K562 (cell line): Measurements from ENCODE around the gene NME7. TPM values are rescaled to one million over a fixed set of nuclear protein-coding genes. Genes with fewer than 3 reads are reported as not detected.

Experiments
- C11orf30 ChIP-seq: fragments of 450-650 bp; IDR thresholded peaks from 2 replicates; pipeline ENCODE4 v1.6.1; 2016; ENCODE audit warnings: low read depth, mild to moderate bottlenecking
- ESRRA ChIP-seq: fragments of 450-650 bp; IDR thresholded peaks from 2 replicates; pipeline ENCODE4 v1.6.1; 2014; ENCODE audit warnings: low read depth, mild to moderate bottlenecking, moderate library complexity, borderline replicate concordance
- HNRNPH1 ChIP-seq: fragments of 200-400 bp; formaldehyde crosslinking; optimal IDR thresholded peaks from 2 replicates; pipeline ENCODE3; 2017; ENCODE audit warnings: low read depth, mild to moderate bottlenecking, low read length, moderate library complexity
- KDM5B ChIP-seq: fragments of 200-600 bp; sonication (generic); IDR thresholded peaks from 2 replicates; pipeline ENCODE4 v1.6.1; 2012; ENCODE audit warnings: low read depth, mild to moderate bottlenecking, moderate library complexity, low read length, control low read depth, inconsistent platforms; ENCODE audit not compliant: insufficient replicate concordance
- LEF1 ChIP-seq: fragments of 450-650 bp; IDR thresholded peaks from 2 replicates; pipeline ENCODE4 v1.6.1; 2016; ENCODE audit warnings: mild to moderate bottlenecking
- MAFG ChIP-seq: fragments of 450-650 bp; conservative IDR thresholded peaks from 2 replicates; pipeline ENCODE4 v1.6.1; 2016; ENCODE audit warnings: missing genetic modification characterization, missing compliant biosample characterization
- MEF2D ChIP-seq: conservative IDR thresholded peaks from 2 replicates; pipeline ENCODE4 v1.6.1; 2016; ENCODE audit warnings: low read depth, missing genetic modification characterization, missing compliant biosample characterization
- NFATC3 ChIP-seq: fragments of 450-650 bp; IDR thresholded peaks from 2 replicates; pipeline ENCODE4 v1.6.1; 2017; ENCODE audit warnings: mild to moderate bottlenecking
- NR2C1 ChIP-seq, 2 experiments: fragments of 450-650 bp; IDR thresholded peaks; 2 replicates each; pipeline ENCODE4 v1.6.1; 2017; ENCODE audit warnings: mild to moderate bottlenecking in 2 of 2, antibody characterized with exemption in 1 of 2, inconsistent platforms in 1 of 2, missing compliant biosample characterization in 1 of 2, missing genetic modification characterization in 1 of 2
- POLR2H ChIP-seq: IDR thresholded peaks from 2 replicates; pipeline ENCODE4 v1.6.1; 2016; ENCODE audit warnings: missing genetic modification characterization, low read depth, mild to moderate bottlenecking, control low read depth, missing compliant biosample characterization, moderate library complexity
- PYGO2 ChIP-seq: fragments of 450-650 bp; IDR thresholded peaks from 2 replicates; pipeline ENCODE4 v1.6.1; 2016; ENCODE audit warnings: mild to moderate bottlenecking, missing genetic modification characterization, moderate library complexity, missing compliant biosample characterization
- SREBF1 ChIP-seq: fragments of 150-350 bp; IDR thresholded peaks from 2 replicates; pipeline ENCODE4 v1.6.1; 2014; ENCODE audit warnings: antibody characterized with exemption, low read depth, low read length, borderline replicate concordance
- ZNF282 ChIP-seq: sonication (generic); formaldehyde crosslinking; IDR thresholded peaks from 2 replicates; pipeline ENCODE4 v1.8.1; 2023; ENCODE audit warnings: missing genetic modification reagents
- ZNF384 ChIP-seq: IDR thresholded peaks from 2 replicates; pipeline ENCODE4 v1.6.1; 2012; ENCODE audit warnings: low read depth, low read length, improper control_type of control experiment
- ZNF584 ChIP-seq: fragments of 200-800 bp; sonication (Bioruptor generic); IDR thresholded peaks from 2 replicates; pipeline ENCODE4 v1.6.1; 2016; ENCODE audit warnings: low read depth, mild to moderate bottlenecking, missing genetic modification characterization, missing compliant biosample characterization
- ZNF75A ChIP-seq: fragments of 450-650 bp; formaldehyde crosslinking; IDR thresholded peaks from 2 replicates; pipeline ENCODE4 v1.4.0; 2020; ENCODE audit warnings: mild to moderate bottlenecking
- ZNF79 ChIP-seq: fragments of 250-450 bp; sonication (Bioruptor Pico); IDR thresholded peaks from 2 replicates; pipeline ENCODE4 v1.4.0; 2020; ENCODE audit warnings: low read depth, mild to moderate bottlenecking, moderate library complexity
- polyA plus RNA-seq, 8 experiments: library from polyadenylated mRNA; depleted of rRNA in 4 of 8; stranded (reverse) in 5 of 8; unstranded in 3 of 8; fragments of >200 nt; fragmentation: Nextera tagmentation in 2 of 8; fragmentation: Illumina TruSeq in 1 of 8; extraction: Ambion mirVana in 2 of 8; extraction: Trizol in 1 of 8; gene quantifications; 2 replicates each; pipeline versions ENCODE4 v1.2.1 to v1.2.3, GENCODE V29; 2011 to 2014; ENCODE audit warnings: inconsistent platforms in 1 of 8, missing spikeins in 1 of 8
- total RNA-seq, 7 experiments: library from RNA; depleted of rRNA in 6 of 7; stranded (reverse); fragments of >200 nt in 6 of 7; fragmentation: Illumina TruSeq in 2 of 7; extraction: Trizol in 2 of 7; gene quantifications; 2 replicates each; pipeline versions ENCODE4 v1.2.1 to v1.2.3, GENCODE V29; 2011 to 2021; ENCODE audit warnings: low replicate concordance in 1 of 7
- TF ChIP-seq, protein P1 (sequence below): fragments of 450-650 bp; IDR thresholded peaks from 2 replicates; pipeline ENCODE4 v1.6.1; 2018; ENCODE audit not compliant: partially characterized antibody
- TF ChIP-seq, protein P2 (sequence below): fragments of 450-650 bp; conservative IDR thresholded peaks from 2 replicates; pipeline ENCODE4 v1.6.1; 2016; ENCODE audit warnings: missing genetic modification characterization, low read depth, mild to moderate bottlenecking, control low read depth, missing compliant biosample characterization
- TF ChIP-seq, protein P3 (sequence below): sonication (generic); formaldehyde crosslinking; IDR thresholded peaks from 2 replicates; pipeline ENCODE4 v1.8.1; 2023; ENCODE audit warnings: mild to moderate bottlenecking, missing genetic modification reagents, moderate library complexity
- TF ChIP-seq, protein P4 (sequence below): sonication (generic); formaldehyde crosslinking; IDR thresholded peaks from 2 replicates; pipeline ENCODE4 v1.8.0; 2022; ENCODE audit warnings: mild to moderate bottlenecking, missing genetic modification reagents

NME7 gene
- total and polyA plus RNA-seq, 9 of the 15 experiments (the other 6 are each of a cell fraction or from before 2014, with no cell fraction given): 7.9 to 43.2 (median 23.9) TPM

DNA sequence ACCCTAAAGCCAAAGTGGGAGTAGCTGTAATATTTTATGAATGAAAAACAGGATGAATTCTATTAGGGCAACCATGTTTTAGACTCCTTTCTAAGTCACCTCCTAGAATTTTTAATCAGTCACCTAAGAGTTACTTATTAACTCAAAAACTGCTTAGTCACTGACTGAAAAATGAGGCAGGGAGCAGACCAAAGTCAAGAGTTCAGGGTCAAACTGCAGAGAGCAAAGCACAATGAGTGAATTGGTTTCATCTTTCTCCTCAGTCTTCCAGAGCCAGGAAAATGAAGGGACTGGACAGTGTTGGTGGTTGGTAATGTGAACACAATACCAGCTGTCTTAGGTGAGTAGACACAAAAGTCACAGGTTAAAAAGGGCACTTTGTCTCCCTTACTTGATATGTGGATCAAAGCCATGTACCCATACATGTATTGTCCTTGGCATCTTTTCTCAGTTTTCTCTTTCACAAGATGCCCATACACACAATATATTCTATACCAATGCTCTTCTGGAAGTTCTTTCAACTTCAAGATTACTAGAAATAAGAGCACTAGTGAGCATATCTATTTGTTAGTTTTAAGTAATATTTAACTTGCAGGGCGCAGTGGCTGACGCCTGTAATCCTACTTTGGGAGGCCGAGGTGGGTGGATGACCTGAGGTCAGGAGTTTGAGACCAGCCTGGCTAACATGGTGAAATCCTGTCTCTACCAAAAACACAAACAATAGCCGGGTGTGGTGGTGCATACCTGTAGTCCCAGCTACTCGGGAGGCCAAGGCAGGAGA lies 218.9 kb downstream of the NME7 start (continued):
- TF ChIP-seq, protein P1, sequence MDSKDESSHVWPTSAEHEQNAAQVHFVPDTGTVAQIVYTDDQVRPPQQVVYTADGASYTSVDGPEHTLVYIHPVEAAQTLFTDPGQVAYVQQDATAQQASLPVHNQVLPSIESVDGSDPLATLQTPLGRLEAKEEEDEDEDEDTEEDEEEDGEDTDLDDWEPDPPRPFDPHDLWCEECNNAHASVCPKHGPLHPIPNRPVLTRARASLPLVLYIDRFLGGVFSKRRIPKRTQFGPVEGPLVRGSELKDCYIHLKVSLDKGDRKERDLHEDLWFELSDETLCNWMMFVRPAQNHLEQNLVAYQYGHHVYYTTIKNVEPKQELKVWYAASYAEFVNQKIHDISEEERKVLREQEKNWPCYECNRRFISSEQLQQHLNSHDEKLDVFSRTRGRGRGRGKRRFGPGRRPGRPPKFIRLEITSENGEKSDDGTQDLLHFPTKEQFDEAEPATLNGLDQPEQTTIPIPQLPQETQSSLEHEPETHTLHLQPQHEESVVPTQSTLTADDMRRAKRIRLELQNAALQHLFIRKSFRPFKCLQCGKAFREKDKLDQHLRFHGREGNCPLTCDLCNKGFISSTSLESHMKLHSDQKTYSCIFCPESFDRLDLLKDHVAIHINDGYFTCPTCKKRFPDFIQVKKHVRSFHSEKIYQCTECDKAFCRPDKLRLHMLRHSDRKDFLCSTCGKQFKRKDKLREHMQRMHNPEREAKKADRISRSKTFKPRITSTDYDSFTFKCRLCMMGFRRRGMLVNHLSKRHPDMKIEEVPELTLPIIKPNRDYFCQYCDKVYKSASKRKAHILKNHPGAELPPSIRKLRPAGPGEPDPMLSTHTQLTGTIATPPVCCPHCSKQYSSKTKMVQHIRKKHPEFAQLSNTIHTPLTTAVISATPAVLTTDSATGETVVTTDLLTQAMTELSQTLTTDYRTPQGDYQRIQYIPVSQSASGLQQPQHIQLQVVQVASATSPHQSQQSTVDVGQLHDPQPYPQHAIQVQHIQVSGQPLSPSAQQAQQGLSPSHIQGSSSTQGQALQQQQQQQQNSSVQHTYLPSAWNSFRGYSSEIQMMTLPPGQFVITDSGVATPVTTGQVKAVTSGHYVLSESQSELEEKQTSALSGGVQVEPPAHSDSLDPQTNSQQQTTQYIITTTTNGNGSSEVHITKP: no peak
- TF ChIP-seq, protein P2, sequence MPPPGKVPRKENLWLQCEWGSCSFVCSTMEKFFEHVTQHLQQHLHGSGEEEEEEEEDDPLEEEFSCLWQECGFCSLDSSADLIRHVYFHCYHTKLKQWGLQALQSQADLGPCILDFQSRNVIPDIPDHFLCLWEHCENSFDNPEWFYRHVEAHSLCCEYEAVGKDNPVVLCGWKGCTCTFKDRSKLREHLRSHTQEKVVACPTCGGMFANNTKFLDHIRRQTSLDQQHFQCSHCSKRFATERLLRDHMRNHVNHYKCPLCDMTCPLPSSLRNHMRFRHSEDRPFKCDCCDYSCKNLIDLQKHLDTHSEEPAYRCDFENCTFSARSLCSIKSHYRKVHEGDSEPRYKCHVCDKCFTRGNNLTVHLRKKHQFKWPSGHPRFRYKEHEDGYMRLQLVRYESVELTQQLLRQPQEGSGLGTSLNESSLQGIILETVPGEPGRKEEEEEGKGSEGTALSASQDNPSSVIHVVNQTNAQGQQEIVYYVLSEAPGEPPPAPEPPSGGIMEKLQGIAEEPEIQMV: no peak
- TF ChIP-seq POLR2H (tag) (no peak), PYGO2 (tag) (no peak), ZNF282 (no peak), ZNF384 (no peak), MEF2D (tag) (no peak), LEF1 (no peak), NR2C1 (IDR thresholded peaks at IDR 0.05) (no peak), NR2C1 (tag; IDR thresholded peaks at IDR 0.05) (0 out of 2 replicates have a peak, but pooled peaks have one; percentile 31), MAFG (tag) (peak; percentile 91), SREBF1 (no peak), ZNF75A (CRISPR knock-in tag) (no peak), C11orf30 (peak; percentile 65), ZNF79 (CRISPR knock-in tag) (no peak), NFATC3 (no peak), ESRRA (peak; percentile 87), KDM5B (no peak), ZNF584 (no peak), HNRNPH1 (no peak)
- TF ChIP-seq, protein P3, sequence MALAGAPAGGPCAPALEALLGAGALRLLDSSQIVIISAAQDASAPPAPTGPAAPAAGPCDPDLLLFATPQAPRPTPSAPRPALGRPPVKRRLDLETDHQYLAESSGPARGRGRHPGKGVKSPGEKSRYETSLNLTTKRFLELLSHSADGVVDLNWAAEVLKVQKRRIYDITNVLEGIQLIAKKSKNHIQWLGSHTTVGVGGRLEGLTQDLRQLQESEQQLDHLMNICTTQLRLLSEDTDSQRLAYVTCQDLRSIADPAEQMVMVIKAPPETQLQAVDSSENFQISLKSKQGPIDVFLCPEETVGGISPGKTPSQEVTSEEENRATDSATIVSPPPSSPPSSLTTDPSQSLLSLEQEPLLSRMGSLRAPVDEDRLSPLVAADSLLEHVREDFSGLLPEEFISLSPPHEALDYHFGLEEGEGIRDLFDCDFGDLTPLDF (CRISPR knock-in tag): no peak
- TF ChIP-seq, protein P4, sequence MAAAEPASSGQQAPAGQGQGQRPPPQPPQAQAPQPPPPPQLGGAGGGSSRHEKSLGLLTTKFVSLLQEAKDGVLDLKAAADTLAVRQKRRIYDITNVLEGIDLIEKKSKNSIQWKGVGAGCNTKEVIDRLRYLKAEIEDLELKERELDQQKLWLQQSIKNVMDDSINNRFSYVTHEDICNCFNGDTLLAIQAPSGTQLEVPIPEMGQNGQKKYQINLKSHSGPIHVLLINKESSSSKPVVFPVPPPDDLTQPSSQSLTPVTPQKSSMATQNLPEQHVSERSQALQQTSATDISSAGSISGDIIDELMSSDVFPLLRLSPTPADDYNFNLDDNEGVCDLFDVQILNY (CRISPR knock-in tag): no peak
